Retinal pigment epithelial cell (primary cell): Measurements from ENCODE around the gene LRRC36.

Experiments used
- DNase-seq: peaks from one replicate; pipeline ENCODE4 v3.0.0-alpha.2; 2010; ENCODE audit warnings: low read depth
- H3K4me3 ChIP-seq: 2 replicates; pipeline ENCODE4 v1.5.1; 2011; ENCODE audit warnings: mild to moderate bottlenecking, low read length, control low read depth, moderate library complexity
- TF ChIP-seq, protein P1 (sequence below): conservative IDR thresholded peaks from 2 replicates; pipeline ENCODE4 v1.5.1; 2011; ENCODE audit warnings: low read depth, low read length, control low read depth, inconsistent platforms

LRRC36 gene

GRCh38 chr16:67384778-67385510 is 58.3 kb downstream of the LRRC36 start:
- TF ChIP-seq, protein P1, sequence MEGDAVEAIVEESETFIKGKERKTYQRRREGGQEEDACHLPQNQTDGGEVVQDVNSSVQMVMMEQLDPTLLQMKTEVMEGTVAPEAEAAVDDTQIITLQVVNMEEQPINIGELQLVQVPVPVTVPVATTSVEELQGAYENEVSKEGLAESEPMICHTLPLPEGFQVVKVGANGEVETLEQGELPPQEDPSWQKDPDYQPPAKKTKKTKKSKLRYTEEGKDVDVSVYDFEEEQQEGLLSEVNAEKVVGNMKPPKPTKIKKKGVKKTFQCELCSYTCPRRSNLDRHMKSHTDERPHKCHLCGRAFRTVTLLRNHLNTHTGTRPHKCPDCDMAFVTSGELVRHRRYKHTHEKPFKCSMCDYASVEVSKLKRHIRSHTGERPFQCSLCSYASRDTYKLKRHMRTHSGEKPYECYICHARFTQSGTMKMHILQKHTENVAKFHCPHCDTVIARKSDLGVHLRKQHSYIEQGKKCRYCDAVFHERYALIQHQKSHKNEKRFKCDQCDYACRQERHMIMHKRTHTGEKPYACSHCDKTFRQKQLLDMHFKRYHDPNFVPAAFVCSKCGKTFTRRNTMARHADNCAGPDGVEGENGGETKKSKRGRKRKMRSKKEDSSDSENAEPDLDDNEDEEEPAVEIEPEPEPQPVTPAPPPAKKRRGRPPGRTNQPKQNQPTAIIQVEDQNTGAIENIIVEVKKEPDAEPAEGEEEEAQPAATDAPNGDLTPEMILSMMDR: no peak
- H3K4me3 ChIP-seq: no peak overlapping the region
- DNase-seq: no peak

GRCh38 chr16:67386861-67387455 is 60.3 kb downstream of the LRRC36 start:
- H3K4me3 ChIP-seq: no peak overlapping the region
- no peak for DNase-seq
- TF ChIP-seq, protein P1: no peak

DNA sequence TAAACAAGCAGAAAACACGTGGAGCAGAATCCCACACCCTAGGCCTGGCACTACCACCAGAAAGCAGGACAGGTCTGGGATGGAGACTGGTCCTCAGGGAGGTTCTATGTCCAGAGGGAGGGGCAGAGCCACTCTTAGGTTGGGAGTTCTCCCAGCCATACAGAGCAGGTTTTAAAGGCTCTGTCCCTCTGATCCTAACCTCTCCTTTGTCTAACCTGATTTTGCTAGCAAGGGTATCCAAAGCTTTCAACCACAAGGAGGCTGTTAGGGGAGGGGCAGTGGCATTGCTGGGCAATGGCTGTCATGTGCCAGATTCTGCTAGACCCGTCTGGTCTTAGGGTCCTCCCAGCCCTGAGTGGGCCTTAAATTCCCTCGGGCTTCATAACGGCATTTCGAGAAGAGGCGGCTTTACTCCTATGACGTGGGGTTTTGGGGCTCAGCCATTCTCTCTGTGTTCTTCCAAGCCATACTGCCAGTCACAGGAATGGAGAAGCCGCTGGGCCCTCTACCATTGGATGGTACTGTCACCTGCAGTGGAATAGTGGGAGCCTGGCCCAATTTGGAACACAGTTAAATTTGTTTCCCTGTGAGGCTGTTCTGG is 61.0 kb downstream of the LRRC36 start:
- DNase-seq: no peak
- TF ChIP-seq, protein P1: no peak
- H3K4me3 ChIP-seq: no peak overlapping the region

DNA sequence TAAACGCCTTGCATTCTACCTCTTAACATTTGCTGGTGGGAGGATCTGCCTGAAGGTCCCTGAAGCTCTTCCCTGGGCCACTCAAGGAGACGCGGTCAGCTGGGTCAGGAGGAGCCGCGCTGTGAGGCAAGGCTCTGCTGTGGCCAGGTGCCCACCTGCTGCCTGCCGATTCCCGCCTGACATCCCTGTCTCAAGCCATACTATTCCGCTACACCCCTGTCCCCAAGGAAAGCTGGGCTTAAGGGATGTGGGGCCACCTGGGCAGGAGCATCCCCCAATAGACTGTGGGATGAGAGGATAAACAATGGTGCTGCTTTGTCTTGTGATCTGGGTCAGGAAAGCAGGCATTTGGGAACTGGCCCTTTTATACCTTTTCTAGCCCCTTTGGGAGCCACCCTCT is 61.6 kb downstream of the LRRC36 start:
- no peak overlapping the region for H3K4me3 ChIP-seq
- DNase-seq: no peak
- TF ChIP-seq, protein P1: no peak

GRCh38 chr16:67388591-67388990 is 62.0 kb downstream of the LRRC36 start:
- no peak for DNase-seq
- no peak overlapping the region for H3K4me3 ChIP-seq
- TF ChIP-seq, protein P1: no peak

DNA sequence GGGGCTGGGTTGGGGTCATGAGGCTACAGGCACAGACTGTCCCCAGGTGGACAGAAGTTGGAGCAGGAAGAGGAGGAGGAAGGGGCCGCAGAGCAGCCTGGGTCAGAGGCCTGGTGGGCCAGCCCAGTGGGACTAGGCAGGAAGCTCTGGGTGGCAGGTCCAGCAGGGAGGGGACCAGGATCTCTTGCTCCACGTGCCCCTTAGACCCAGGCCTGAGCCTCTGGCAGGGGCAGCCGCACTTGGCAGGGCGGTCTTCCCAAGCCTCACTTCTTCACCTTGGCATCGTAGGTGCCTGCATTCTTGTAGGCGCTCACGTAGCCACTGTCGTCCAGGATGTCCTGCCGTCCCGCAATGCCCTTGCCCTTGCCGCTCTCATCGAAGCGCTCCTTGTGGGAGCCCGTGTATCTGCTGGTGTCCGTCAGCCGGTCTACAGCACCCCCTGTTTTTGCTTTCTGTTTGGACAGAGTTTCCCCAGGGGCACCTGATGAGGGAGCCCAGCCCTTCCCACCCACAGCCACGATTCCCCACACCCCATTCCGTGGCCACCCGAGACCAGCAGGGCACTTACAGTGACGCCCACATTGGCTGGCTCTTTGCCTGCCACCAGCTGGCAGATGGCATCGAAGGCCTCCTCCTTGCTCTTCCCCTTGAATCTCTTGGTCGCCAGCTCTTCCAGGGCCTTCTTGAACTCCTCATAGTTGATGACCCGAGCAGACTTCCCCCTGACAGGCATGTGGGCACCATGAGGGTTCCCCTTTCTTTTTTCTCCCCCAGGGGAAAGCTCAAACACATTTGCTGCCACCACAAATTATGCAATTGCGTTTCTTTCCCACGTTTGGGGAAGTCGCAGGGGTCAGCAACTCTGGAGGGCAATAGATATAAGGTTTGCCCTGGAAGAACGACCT is 63.5 kb downstream of the LRRC36 start:
- no peak overlapping the region for H3K4me3 ChIP-seq
- DNase-seq: no peak
- TF ChIP-seq, protein P1: no peak
